OCI-LY3 (cell line): ENCODE data around the gene NEK9.
A peak's percentile ranks its signal among the peaks of the same experiment; 100 is the strongest.

Experiments used
- H2AFZ ChIP-seq: fragments of 200-600, 300-600 bp; shearing (Covaris generic); 2 replicates; pipeline ENCODE4 v1.6.0; 2014; ENCODE audit warnings: antibody characterized with exemption, low read depth, low read length
- H3K27ac ChIP-seq: fragments of 200-600, 300-600 bp; sonication (generic); 2 replicates; pipeline ENCODE4 v1.5.1; 2014; ENCODE audit warnings: mild to moderate bottlenecking, low read length, moderate library complexity, mixed read lengths
- H3K27me3 ChIP-seq: fragments of 200-600, 300-600 bp; sonication (generic); 2 replicates; pipeline ENCODE4 v1.6.1; 2014; ENCODE audit warnings: low read depth, low read length, mixed read lengths
- H3K36me3 ChIP-seq: fragments of 200-600, 300-600 bp; sonication (generic); replicated peaks from 2 replicates; pipeline ENCODE3; 2014; ENCODE audit warnings: low read depth, low read length, mixed read lengths
- H3K4me1 ChIP-seq: fragments of 300-600, 200-600 bp; sonication (generic); 2 replicates; pipeline ENCODE4 v1.6.1; 2014; ENCODE audit warnings: low read length, mixed read lengths
- H3K4me2 ChIP-seq: fragments of 200-600, 300-600 bp; sonication (generic); 2 replicates; pipeline ENCODE4 v1.6.1; 2014; ENCODE audit warnings: low read length, mixed read lengths
- H3K4me3 ChIP-seq: fragments of 300-600, 200-600 bp; sonication (generic); 2 replicates; pipeline ENCODE4 v1.5.1; 2014; ENCODE audit warnings: antibody characterized with exemption, mild to moderate bottlenecking, low read length, moderate library complexity
- H3K79me2 ChIP-seq: fragments of 300-600, 200-600 bp; shearing (Covaris generic); 2 replicates; pipeline ENCODE4 v1.6.1; 2014; ENCODE audit warnings: mild to moderate bottlenecking, low read length, mixed read lengths
- H3K9ac ChIP-seq: fragments of 300-600, 200-600 bp; shearing (Covaris generic); 2 replicates; pipeline ENCODE4 v1.6.0; 2014; ENCODE audit warnings: mild to moderate bottlenecking, low read length, moderate library complexity
- H3K9me3 ChIP-seq: fragments of 200-600, 300-600 bp; shearing (Covaris generic); 2 replicates; pipeline ENCODE4 v1.6.1; 2014; ENCODE audit warnings: low read length, mixed read lengths; ENCODE audit not compliant: insufficient read depth
- H4K20me1 ChIP-seq: fragments of 200-600, 300-600 bp; sonication (generic); 2 replicates; pipeline ENCODE4 v1.6.1; 2016; ENCODE audit warnings: low read length, mixed read lengths; ENCODE audit not compliant: insufficient read depth
- CTCF ChIP-seq: fragments of 200-600, 300-600 bp; sonication (generic); IDR thresholded peaks from 2 replicates; pipeline ENCODE4 v1.5.1; 2014; ENCODE audit warnings: antibody characterized with exemption, low read length, low read depth
- EZH2phosphoT487 ChIP-seq: fragments of 200-600 bp; shearing (Covaris generic); IDR thresholded peaks from 2 replicates; pipeline ENCODE4 v1.6.1; 2018; ENCODE audit warnings: antibody characterized with exemption, mixed run types, low read depth

The NEK9 gene

GRCh38 chr14:75144944-75145343 is 18.1 kb upstream of the NEK9 start:
- Histone ChIP-seq H4K20me1 (peaks cover 61% of the 10 kb centered on the region), H3K27ac (no peak overlapping the region), H3K36me3 (peaks cover 36% of the 10 kb centered on the region), H3K79me2 (peaks cover 62% of the 10 kb centered on the region), H3K4me2 (no peak overlapping the region), H3K9me3 (no peaks in the 10 kb centered on the region), H3K9ac (no peak overlapping the region), H2AFZ (no peak overlapping the region), H3K4me3 (no peak overlapping the region), H3K27me3 (no peaks in the 10 kb centered on the region), H3K4me1 (no peaks in the 10 kb centered on the region; the same call in 1 of the 2 replicates)
- TF ChIP-seq EZH2phosphoT487 (no peak), CTCF (no peak)

GRCh38 chr14:75143761-75144527 is 17.1 kb upstream of the NEK9 start:
- no peak overlapping the region for H3K4me2 ChIP-seq
- H3K4me1 ChIP-seq = peaks cover 8% of the 10 kb centered on the region
- no peak for TF ChIP-seq EZH2phosphoT487
- TF ChIP-seq CTCF = no peak
- H3K9me3 ChIP-seq = no peaks in the 10 kb centered on the region
- no peak overlapping the region for H2AFZ ChIP-seq
- no peaks in the 10 kb centered on the region for H3K27me3 ChIP-seq
- H3K9ac ChIP-seq = no peak overlapping the region
- H4K20me1 ChIP-seq = peaks cover 56% of the 10 kb centered on the region
- no peak overlapping the region for H3K27ac ChIP-seq
- H3K79me2 ChIP-seq = peaks cover 64% of the 10 kb centered on the region
- no peak overlapping the region for H3K4me3 ChIP-seq
- peaks cover 32% of the 10 kb centered on the region for H3K36me3 ChIP-seq

- H4K20me1 ChIP-seq = peaks cover 49% of the 10 kb centered on the region
- peaks cover 66% of the 10 kb centered on the region for H3K79me2 ChIP-seq
- H3K27ac ChIP-seq = no peak overlapping the region
- H3K4me3 ChIP-seq = no peak overlapping the region
- H3K4me2 ChIP-seq = no peak overlapping the region
- no peak overlapping the region for H2AFZ ChIP-seq
- H3K9ac ChIP-seq = no peak overlapping the region
- peaks cover 19% of the 10 kb centered on the region for H3K4me1 ChIP-seq
- H3K9me3 ChIP-seq = no peaks in the 10 kb centered on the region
- TF ChIP-seq EZH2phosphoT487 (no peak), CTCF (no peak)
- no peaks in the 10 kb centered on the region for H3K27me3 ChIP-seq
- peaks cover 27% of the 10 kb centered on the region for H3K36me3 ChIP-seq
These were observed 15.6 kb upstream of the NEK9 start for GRCh38 chr14:75142494-75142893.

GRCh38 chr14:75141967-75142366 is 15.1 kb upstream of the NEK9 start:
- Histone ChIP-seq H4K20me1 (peaks cover 49% of the 10 kb centered on the region), H3K27me3 (no peaks in the 10 kb centered on the region), H2AFZ (no peak overlapping the region), H3K27ac (no peak overlapping the region), H3K4me3 (no peak overlapping the region), H3K4me2 (no peak overlapping the region), H3K9me3 (no peaks in the 10 kb centered on the region), H3K36me3 (peaks cover 24% of the 10 kb centered on the region), H3K9ac (no peak overlapping the region), H3K4me1 (peaks cover 19% of the 10 kb centered on the region), H3K79me2 (peaks cover 67% of the 10 kb centered on the region)
- TF ChIP-seq CTCF = peak; percentile 50
- no peak for TF ChIP-seq EZH2phosphoT487
